IMR-90 (cell line): ENCODE data around the gene MRTFA. TPM values are rescaled to one million over a fixed set of nuclear protein-coding genes. Genes with fewer than 3 reads are reported as not detected.
A peak's percentile ranks its signal among the peaks of the same experiment; 100 is the strongest.

Experiments
- ATAC-seq: fragments of 200-7000 bp; cut with Tn5 transposase; 2 replicates; pipeline ENCODE4 v1.9.1; 2020; ENCODE audit warnings: low read depth, mild to moderate bottlenecking, moderate library complexity
- BruUV-seq: library from RNA; stranded (reverse); fragments of 400-500 nt; replicated peaks from 2 replicates; lab custom pipeline; 2021; lab: Mats Ljungman, UMichigan
- CTCF ChIA-PET: fragments of 300-600 bp; formaldehyde crosslinking; extraction: SDS; loops from one replicate; lab custom pipeline; 2021; ENCODE audit warnings: antibody characterized with exemption; lab: Yijun Ruan, JAX
- POLR2A ChIA-PET: fragments of 300-600 bp; sonication (Branson Sonifier 250); formaldehyde crosslinking; loops from one replicate; lab custom pipeline; 2022; ENCODE audit warnings: antibody characterized with exemption; ENCODE audit not compliant: unreplicated experiment; lab: Charles Lee
- DNase-seq: peaks from one replicate; pipeline ENCODE4 v3.0.0; 2013
- H2AFZ ChIP-seq: replicated peaks from 2 replicates; pipeline ENCODE3; 2013; ENCODE audit warnings: low read length, mild to moderate bottlenecking; ENCODE audit not compliant: poor library complexity
- H2AK5ac ChIP-seq: 2 replicates; pipeline ENCODE4 v1.6.1; 2013; ENCODE audit warnings: low read depth, low read length, inconsistent platforms
- H2AK9ac ChIP-seq: replicated peaks from 2 replicates; pipeline ENCODE3; 2013; ENCODE audit warnings: mild to moderate bottlenecking, low read depth, low read length, moderate library complexity; ENCODE audit not compliant: poor library complexity
- H2BK120ac ChIP-seq: 2 replicates; pipeline ENCODE4 v1.6.1; 2013; ENCODE audit warnings: low read depth, low read length, inconsistent platforms
- H2BK15ac ChIP-seq: 3 replicates; pipeline ENCODE4 v1.6.1; 2013; ENCODE audit warnings: low read depth, low read length, inconsistent platforms
- H2BK20ac ChIP-seq: 2 replicates; pipeline ENCODE4 v1.6.1; 2013; ENCODE audit warnings: low read depth, mild to moderate bottlenecking, inconsistent platforms, low read length, moderate library complexity
- H2BK5ac ChIP-seq: 2 replicates; pipeline ENCODE4 v1.6.1; 2013; ENCODE audit warnings: mild to moderate bottlenecking, low read depth, low read length, inconsistent platforms; ENCODE audit not compliant: poor library complexity, severe bottlenecking
- H3K14ac ChIP-seq: replicated peaks from 2 replicates; pipeline ENCODE4 v1.6.1; 2013; ENCODE audit warnings: low read depth, low read length, inconsistent platforms
- H3K18ac ChIP-seq: 2 replicates; pipeline ENCODE4 v1.6.1; 2013; ENCODE audit warnings: low read depth, low read length, control low read depth
- H3K23ac ChIP-seq: 2 replicates; pipeline ENCODE4 v1.6.1; 2013; ENCODE audit warnings: low read depth, low read length, inconsistent platforms
- H3K27ac ChIP-seq: 2 replicates; pipeline ENCODE4 v1.5.1; 2013; ENCODE audit warnings: mild to moderate bottlenecking, control low read depth, low read length; ENCODE audit not compliant: insufficient read depth
- H3K27me3 ChIP-seq: 2 replicates; pipeline ENCODE4 v1.6.1; 2013; ENCODE audit warnings: low read length; ENCODE audit not compliant: control insufficient read depth, insufficient read depth
- H3K36me3 ChIP-seq: 2 replicates; pipeline ENCODE4 v1.6.1; 2013; ENCODE audit warnings: low read length, mixed read lengths; ENCODE audit not compliant: control insufficient read depth, insufficient read depth
- H3K4ac ChIP-seq: 2 replicates; pipeline ENCODE4 v1.6.1; 2013; ENCODE audit warnings: low read depth, low read length, inconsistent platforms
- H3K4me1 ChIP-seq: 2 replicates; pipeline ENCODE4 v1.6.1; 2013; ENCODE audit warnings: low read length, mixed read lengths; ENCODE audit not compliant: control insufficient read depth, insufficient read depth
- H3K4me2 ChIP-seq: 2 replicates; pipeline ENCODE4 v1.6.1; 2013; ENCODE audit warnings: low read depth, mild to moderate bottlenecking, control low read depth, low read length, moderate library complexity
- H3K4me3 ChIP-seq: 2 replicates; pipeline ENCODE4 v1.5.1; 2013; ENCODE audit warnings: low read depth, mild to moderate bottlenecking, control low read depth, low read length, moderate library complexity; ENCODE audit not compliant: insufficient read depth
- H3K56ac ChIP-seq: 2 replicates; pipeline ENCODE4 v1.6.1; 2013; ENCODE audit warnings: low read length, inconsistent platforms; ENCODE audit not compliant: insufficient read depth; ENCODE audit errors: extremely low read depth
- H3K79me1 ChIP-seq, 2 experiments: 2 replicates each; pipeline ENCODE4 v1.6.1; 2013; ENCODE audit warnings: low read length in 2 of 2, inconsistent platforms in 1 of 2, low read depth in 1 of 2
- H3K9ac ChIP-seq: 2 replicates; pipeline ENCODE4 v1.6.1; 2013; ENCODE audit warnings: low read depth, low read length, control low read depth
- H3K9me1 ChIP-seq: 2 replicates; pipeline ENCODE4 v1.6.1; 2013; ENCODE audit warnings: low read length, inconsistent platforms; ENCODE audit not compliant: insufficient read depth
- H3K9me3 ChIP-seq: 2 replicates; pipeline ENCODE4 v1.6.1; 2013; ENCODE audit warnings: low read length; ENCODE audit not compliant: control insufficient read depth, insufficient read depth
- H4K20me1 ChIP-seq: 2 replicates; pipeline ENCODE4 v1.6.1; 2013; ENCODE audit warnings: low read length, inconsistent platforms; ENCODE audit not compliant: insufficient read depth
- H4K5ac ChIP-seq: 2 replicates; pipeline ENCODE4 v1.6.1; 2013; ENCODE audit warnings: mild to moderate bottlenecking, low read depth, low read length, control low read depth
- H4K8ac ChIP-seq, 2 experiments: 2 replicates each; pipeline ENCODE4 v1.6.1; 2013; ENCODE audit warnings: low read depth in 2 of 2, low read length in 2 of 2, control low read depth in 1 of 2, inconsistent platforms in 1 of 2
- H4K91ac ChIP-seq: 2 replicates; pipeline ENCODE4 v1.6.1; 2013; ENCODE audit warnings: low read depth, low read length, inconsistent platforms; ENCODE audit not compliant: insufficient read depth
- BHLHE40 ChIP-seq: fragments of 150-350 bp; IDR thresholded peaks from 2 replicates; pipeline ENCODE4 v1.6.1; 2016; ENCODE audit warnings: mild to moderate bottlenecking, low read depth, low read length
- CEBPB ChIP-seq: IDR thresholded peaks from 2 replicates; pipeline ENCODE4 v1.6.1; 2012; ENCODE audit warnings: low read depth, low read length, improper control_type of control experiment
- FOS ChIP-seq: fragments of 150-350 bp; IDR thresholded peaks from 2 replicates; pipeline ENCODE4 v1.6.1; 2016; ENCODE audit warnings: low read depth, low read length
- MAFK ChIP-seq: IDR thresholded peaks from 2 replicates; pipeline ENCODE4 v1.6.1; 2012; ENCODE audit warnings: low read depth, low read length, improper control_type of control experiment
- MAZ ChIP-seq: IDR thresholded peaks from 2 replicates; pipeline ENCODE4 v1.6.1; 2012; ENCODE audit warnings: low read depth, mild to moderate bottlenecking, low read length, improper control_type of control experiment, moderate library complexity, borderline replicate concordance
- MXI1 ChIP-seq: IDR thresholded peaks from 2 replicates; pipeline ENCODE4 v1.6.1; 2012; ENCODE audit warnings: low read depth, mild to moderate bottlenecking, low read length, moderate library complexity, borderline replicate concordance
- POLR2A ChIP-seq: IDR thresholded peaks from 2 replicates; pipeline ENCODE4 v1.6.1; 2012; ENCODE audit warnings: mild to moderate bottlenecking, low read depth, low read length
- RCOR1 ChIP-seq: IDR thresholded peaks from 2 replicates; pipeline ENCODE4 v1.6.1; 2012; ENCODE audit warnings: mild to moderate bottlenecking, low read length, improper control_type of control experiment; ENCODE audit not compliant: insufficient replicate concordance
- RFX5 ChIP-seq: IDR thresholded peaks from 2 replicates; pipeline ENCODE4 v1.8.0; 2012; ENCODE audit warnings: low read depth, mild to moderate bottlenecking, low read length, moderate library complexity
- WGBS, 2 experiments: methylation state at CpG; one replicate each; pipeline versions ENCODE4 v1.1.5 to v1.1.7; 2013; ENCODE audit warnings: missing lambda C conversion rate in 2 of 2; ENCODE audit not compliant: insufficient read length in 1 of 2; ENCODE audit errors: extremely low coverage in 2 of 2; 5-methylcytosine and 5-hydroxymethylcytosine counted together
- dilution Hi-C: fragments of 300-500 bp; cut with HindIII; formaldehyde crosslinking; loops from one replicate; pipeline ENCODE4 v1.14.3; 2018; ENCODE audit warnings: low sequenced_read_pairs; ENCODE audit not compliant: unreplicated experiment
- in situ Hi-C: fragments of 300-500 bp; cut with MboI; formaldehyde crosslinking; loops from 3 replicates; pipeline ENCODE4 v1.14.3; 2019; ENCODE audit warnings: low sequenced_read_pairs, inconsistent platforms, mixed read lengths
- intact Hi-C: fragments of 100-400 bp; cut with micrococcal nuclease; formaldehyde crosslinking; loops from 2 replicates; pipeline ENCODE4 v1.10.0; 2022
- polyA plus RNA-seq, 3 experiments: library from polyadenylated mRNA; depleted of rRNA; stranded (reverse); fragments of >200 nt; gene quantifications; 2 replicates each; pipeline ENCODE4 v1.2.3, GENCODE V29; 2012; ENCODE audit warnings: low replicate concordance in 1 of 3
- total RNA-seq: library from RNA; depleted of rRNA; stranded (reverse); fragments of >200 nt; gene quantifications from 2 replicates; pipeline ENCODE4 v1.2.3, GENCODE V29; 2012
- TF ChIP-seq, protein P1 (sequence below): fragments of 150-350 bp; IDR thresholded peaks from 2 replicates; pipeline ENCODE4 v1.6.1; 2017; ENCODE audit warnings: mild to moderate bottlenecking, antibody characterized with exemption, low read length, low read depth
- TF ChIP-seq, protein P2 (sequence below): conservative IDR thresholded peaks from 2 replicates; pipeline ENCODE4 v1.5.1; 2012; ENCODE audit warnings: mild to moderate bottlenecking, low read depth, low read length, improper control_type of control experiment
- TF ChIP-seq, protein P3 (sequence below): fragments of 150-350 bp; IDR thresholded peaks from 2 replicates; pipeline ENCODE4 v1.6.1; 2016; ENCODE audit warnings: low read depth, mild to moderate bottlenecking, low read length, moderate library complexity, borderline replicate concordance

The MRTFA gene
- total and polyA plus RNA-seq, 2 of the 4 experiments (the other 2 are of a cell fraction): 12.5 to 17.2 TPM

DNA sequence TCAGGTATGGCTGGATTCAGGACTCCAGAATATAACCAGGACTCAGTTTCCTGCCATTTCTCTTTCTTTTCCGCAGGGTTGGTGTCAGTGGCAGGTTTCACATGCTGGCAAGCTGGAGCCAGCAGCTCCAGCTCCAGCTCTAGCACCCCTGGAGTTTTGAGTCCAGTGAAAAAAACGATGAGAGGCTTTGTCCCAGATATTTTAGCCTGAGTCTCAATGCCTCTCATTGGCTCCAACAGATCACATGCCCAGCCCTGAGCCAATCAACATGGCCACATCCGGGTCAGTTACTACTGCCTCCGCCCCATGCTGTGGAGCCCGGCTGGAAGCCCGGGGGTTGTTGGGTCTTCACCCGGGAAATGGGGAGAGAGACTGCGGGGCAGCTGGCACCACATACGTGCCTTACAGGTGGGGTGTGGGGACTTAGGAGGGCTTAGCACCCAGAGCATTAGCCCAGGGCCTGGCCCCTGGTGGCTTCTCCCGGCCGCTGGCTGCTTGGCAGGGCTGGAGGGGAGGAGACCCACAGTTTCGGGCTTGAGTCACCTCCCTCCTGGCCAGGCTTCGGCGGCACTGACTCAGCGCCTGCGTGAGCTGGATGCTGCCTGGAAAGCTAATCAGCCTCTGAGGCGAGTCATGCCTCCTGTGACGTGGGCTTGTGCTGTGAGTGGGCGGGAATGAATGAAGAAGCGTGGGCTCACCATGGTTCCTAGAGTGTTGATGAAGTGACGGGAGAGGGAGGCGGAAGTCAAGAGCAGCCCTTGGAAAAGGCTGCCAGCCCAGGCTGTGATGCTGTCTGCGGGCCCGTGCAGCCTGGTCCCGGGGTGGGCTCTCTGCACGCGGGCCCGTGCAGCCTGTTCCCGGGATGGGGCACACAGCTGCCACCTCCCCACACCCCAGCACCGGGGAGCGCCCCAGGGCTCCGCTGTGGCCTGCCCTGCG is 15.3 kb upstream of the MRTFA start:
- Histone ChIP-seq H3K27ac (peak overlapping the region; percentile 93), H2BK5ac (peak overlapping the region; percentile 95), H2AFZ (peak overlapping the region; percentile 97), H3K18ac (peak overlapping the region; percentile 91), H3K9me3 (no peaks in the 10 kb centered on the region), H2BK15ac (peak overlapping the region; percentile 93), H3K23ac (peak overlapping the region; percentile 97), H2AK9ac (peak overlapping the region; percentile 89), H4K8ac (peak overlapping the region; percentile 94 to 99), H3K27me3 (no peaks in the 10 kb centered on the region), H3K36me3 (no peaks in the 10 kb centered on the region), H4K20me1 (no peaks in the 10 kb centered on the region), H4K5ac (peak overlapping the region; percentile 96), H3K4me3 (peak overlapping the region; percentile 59), H3K4me2 (peak overlapping the region; percentile 80), H3K9me1 (peaks cover 9% of the 10 kb centered on the region), H2BK120ac (peak overlapping the region; percentile 96), H2BK20ac (peak overlapping the region; percentile 84), H2AK5ac (peak overlapping the region; percentile 91), H3K56ac (peak overlapping the region; percentile 96), H3K14ac (peak overlapping the region; percentile 99), H3K9ac (peak overlapping the region; percentile 87), H3K4me1 (peaks cover 13% of the 10 kb centered on the region), H4K91ac (peak overlapping the region; percentile 97), H3K4ac (peak overlapping the region; percentile 97), H3K79me1 (peaks cover 0 to 16% of the 10 kb centered on the region in 2 experiments; a peak in 2 of 4 replicates)
- ATAC-seq (peak; percentile 94), DNase-seq (peak; percentile 100)
- ChIA-PET CTCF (interaction anchor here (0.5 to 1.5 kb wide), 3 partner anchors 22 to 215 kb away, joined by 3 to 5 read pairs (median 3); no protein-coding TSS in a partner anchor), POLR2A (interaction anchor here (0.6 kb wide), 1 partner anchor 79 kb away, joined by 6 read pairs; no protein-coding TSS in a partner anchor)
- WGBS, 2 experiments: 64% methylated on average over 6 of the region's 33 CpGs; no CpG with 5 or more reads in 1 of the 2 experiments
- in situ Hi-C loops (no loop called here), dilution Hi-C loops (no loop called here), intact Hi-C loops (loop anchor here (5.0 kb wide), 1 partner anchor 60 kb away; no protein-coding TSS in a partner anchor)
- no TSS peak for BruUV-seq
- TF ChIP-seq MAZ: peak; percentile 28; the same call in 1 of the 2 replicates
- TF ChIP-seq RCOR1: no peak
- TF ChIP-seq, protein P1, sequence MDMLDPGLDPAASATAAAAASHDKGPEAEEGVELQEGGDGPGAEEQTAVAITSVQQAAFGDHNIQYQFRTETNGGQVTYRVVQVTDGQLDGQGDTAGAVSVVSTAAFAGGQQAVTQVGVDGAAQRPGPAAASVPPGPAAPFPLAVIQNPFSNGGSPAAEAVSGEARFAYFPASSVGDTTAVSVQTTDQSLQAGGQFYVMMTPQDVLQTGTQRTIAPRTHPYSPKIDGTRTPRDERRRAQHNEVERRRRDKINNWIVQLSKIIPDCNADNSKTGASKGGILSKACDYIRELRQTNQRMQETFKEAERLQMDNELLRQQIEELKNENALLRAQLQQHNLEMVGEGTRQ: peak; percentile 99
- peak; percentile 90 for TF ChIP-seq POLR2A
- TF ChIP-seq, protein P2, sequence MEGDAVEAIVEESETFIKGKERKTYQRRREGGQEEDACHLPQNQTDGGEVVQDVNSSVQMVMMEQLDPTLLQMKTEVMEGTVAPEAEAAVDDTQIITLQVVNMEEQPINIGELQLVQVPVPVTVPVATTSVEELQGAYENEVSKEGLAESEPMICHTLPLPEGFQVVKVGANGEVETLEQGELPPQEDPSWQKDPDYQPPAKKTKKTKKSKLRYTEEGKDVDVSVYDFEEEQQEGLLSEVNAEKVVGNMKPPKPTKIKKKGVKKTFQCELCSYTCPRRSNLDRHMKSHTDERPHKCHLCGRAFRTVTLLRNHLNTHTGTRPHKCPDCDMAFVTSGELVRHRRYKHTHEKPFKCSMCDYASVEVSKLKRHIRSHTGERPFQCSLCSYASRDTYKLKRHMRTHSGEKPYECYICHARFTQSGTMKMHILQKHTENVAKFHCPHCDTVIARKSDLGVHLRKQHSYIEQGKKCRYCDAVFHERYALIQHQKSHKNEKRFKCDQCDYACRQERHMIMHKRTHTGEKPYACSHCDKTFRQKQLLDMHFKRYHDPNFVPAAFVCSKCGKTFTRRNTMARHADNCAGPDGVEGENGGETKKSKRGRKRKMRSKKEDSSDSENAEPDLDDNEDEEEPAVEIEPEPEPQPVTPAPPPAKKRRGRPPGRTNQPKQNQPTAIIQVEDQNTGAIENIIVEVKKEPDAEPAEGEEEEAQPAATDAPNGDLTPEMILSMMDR: no peak
- TF ChIP-seq MXI1: peak; percentile 56; the same call in 1 of the 2 replicates
- peak; percentile 80 for TF ChIP-seq BHLHE40
- TF ChIP-seq, protein P3, sequence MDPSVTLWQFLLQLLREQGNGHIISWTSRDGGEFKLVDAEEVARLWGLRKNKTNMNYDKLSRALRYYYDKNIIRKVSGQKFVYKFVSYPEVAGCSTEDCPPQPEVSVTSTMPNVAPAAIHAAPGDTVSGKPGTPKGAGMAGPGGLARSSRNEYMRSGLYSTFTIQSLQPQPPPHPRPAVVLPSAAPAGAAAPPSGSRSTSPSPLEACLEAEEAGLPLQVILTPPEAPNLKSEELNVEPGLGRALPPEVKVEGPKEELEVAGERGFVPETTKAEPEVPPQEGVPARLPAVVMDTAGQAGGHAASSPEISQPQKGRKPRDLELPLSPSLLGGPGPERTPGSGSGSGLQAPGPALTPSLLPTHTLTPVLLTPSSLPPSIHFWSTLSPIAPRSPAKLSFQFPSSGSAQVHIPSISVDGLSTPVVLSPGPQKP: no peak
- no peak for TF ChIP-seq RFX5
- TF ChIP-seq FOS: peak; percentile 96
- 0 out of 2 replicates have a peak, but pooled peaks have one; percentile 42 for TF ChIP-seq MAFK
- 0 out of 2 replicates have a peak, but pooled peaks have one; percentile 1 for TF ChIP-seq CEBPB
